Uterus (tissue), 4 donors: ENCODE results near the gene ST6GALNAC3. TPM values are rescaled to one million over a fixed set of nuclear protein-coding genes. Genes with fewer than 3 reads are reported as not detected.

Experiments
- DNase-seq, 2 donors: peaks; one replicate each; pipeline ENCODE4 v3.0.0-alpha.2; 2019 to 2020
- H3K27ac ChIP-seq, 2 donors: fragments of 200-600 bp; sonication (generic); 1 replicate in 1 of 2; 2 replicates in 1 of 2; pipeline ENCODE4 v1.5.1; 2016 to 2018
- H3K27me3 ChIP-seq, 2 donors: fragments of 200-600 bp; sonication (generic); one replicate each; pipeline ENCODE4 v1.5.1; 2018 to 2019; ENCODE audit warnings: control low read depth in 1 of 2
- H3K36me3 ChIP-seq, 2 donors: fragments of 200-600 bp; sonication (generic); one replicate each; pipeline ENCODE4 v1.5.1; 2019; ENCODE audit warnings: control low read depth in 1 of 2
- H3K4me1 ChIP-seq, 2 donors: fragments of 200-600 bp; sonication (generic); one replicate each; pipeline ENCODE4 v1.5.1; 2018 to 2019; ENCODE audit warnings: control low read depth in 1 of 2
- H3K4me3 ChIP-seq, 2 donors: fragments of 200-600 bp; sonication (generic); 1 replicate in 1 of 2; 2 replicates in 1 of 2; pipeline ENCODE4 v1.5.1; 2018 to 2019; ENCODE audit warnings: mild to moderate bottlenecking in 1 of 2
- H3K9me3 ChIP-seq, 2 donors: fragments of 200-600 bp; sonication (generic); one replicate each; pipeline ENCODE4 v1.5.1; 2019; ENCODE audit warnings: control low read depth in 1 of 2
- CTCF ChIP-seq, 4 experiments: fragments of 200-600 bp in 2 of 4; fragments of 450-650 bp in 2 of 4; sonication (generic) in 2 of 4; IDR thresholded peaks; one replicate each; pipeline ENCODE4 v1.5.1; 2016 to 2019; ENCODE audit warnings: antibody characterized with exemption in 4 of 4, mild to moderate bottlenecking in 2 of 4, moderate library complexity in 1 of 4
- POLR2A ChIP-seq, 2 donors: fragments of 450-650 bp; IDR thresholded peaks; one replicate each; pipeline ENCODE4 v1.6.1; 2016; ENCODE audit warnings: antibody characterized with exemption in 2 of 2, mild to moderate bottlenecking in 1 of 2, moderate library complexity in 1 of 2
- intact Hi-C: fragments of 100-400 bp; cut with DNase I; formaldehyde crosslinking; loops from one replicate; pipeline ENCODE4 v1.15.1; 2023; ENCODE audit warnings: low total_unique reads
- total RNA-seq, 4 donors: library from RNA; depleted of rRNA in 3 of 4; stranded (reverse); fragments of >200 nt in 3 of 4; gene quantifications; one replicate each; pipeline versions ENCODE4 v1.1.0 to v1.2.4, GENCODE V29; 2014 to 2023
- donor health status: DM: yes; HTN: yes; CAD: no.

The ST6GALNAC3 gene
- total RNA-seq, 4 donors from 2014 or later = 6.7 to 43.4 (median 21.1) TPM

DNA sequence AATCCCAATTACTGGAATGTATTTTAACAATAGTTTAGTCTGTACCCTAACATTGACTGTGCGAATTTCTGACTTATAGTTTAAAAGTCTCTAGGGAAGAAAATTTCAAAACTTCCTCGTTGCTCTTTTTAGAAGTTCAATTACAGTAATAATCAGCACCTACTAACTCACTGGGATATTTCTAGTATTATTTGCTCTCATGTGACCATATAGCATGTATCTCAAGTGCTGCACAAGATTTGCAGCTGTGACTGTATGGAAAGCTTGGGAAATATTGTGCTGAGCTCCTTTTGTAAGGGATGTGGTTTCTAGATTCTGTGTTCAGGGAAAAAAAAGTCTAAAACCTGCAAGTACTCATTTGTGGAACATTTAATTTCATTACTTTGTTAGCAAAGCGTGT, 153.1 kb downstream of the ST6GALNAC3 start:
- Histone ChIP-seq H3K4me3 (no peak overlapping the region), H3K27ac (no peak overlapping the region), H3K4me1 (no peaks in the 10 kb centered on the region), H3K36me3 (no peaks in the 10 kb centered on the region), H3K9me3 (no peaks in the 10 kb centered on the region), H3K27me3 (no peaks in the 10 kb centered on the region)
- no peak for DNase-seq
- TF ChIP-seq POLR2A (IDR thresholded peaks at IDR 0.05) = no peak
- no peak for TF ChIP-seq CTCF (IDR thresholded peaks at IDR 0.05)
- intact Hi-C loops = no loop called here

DNA sequence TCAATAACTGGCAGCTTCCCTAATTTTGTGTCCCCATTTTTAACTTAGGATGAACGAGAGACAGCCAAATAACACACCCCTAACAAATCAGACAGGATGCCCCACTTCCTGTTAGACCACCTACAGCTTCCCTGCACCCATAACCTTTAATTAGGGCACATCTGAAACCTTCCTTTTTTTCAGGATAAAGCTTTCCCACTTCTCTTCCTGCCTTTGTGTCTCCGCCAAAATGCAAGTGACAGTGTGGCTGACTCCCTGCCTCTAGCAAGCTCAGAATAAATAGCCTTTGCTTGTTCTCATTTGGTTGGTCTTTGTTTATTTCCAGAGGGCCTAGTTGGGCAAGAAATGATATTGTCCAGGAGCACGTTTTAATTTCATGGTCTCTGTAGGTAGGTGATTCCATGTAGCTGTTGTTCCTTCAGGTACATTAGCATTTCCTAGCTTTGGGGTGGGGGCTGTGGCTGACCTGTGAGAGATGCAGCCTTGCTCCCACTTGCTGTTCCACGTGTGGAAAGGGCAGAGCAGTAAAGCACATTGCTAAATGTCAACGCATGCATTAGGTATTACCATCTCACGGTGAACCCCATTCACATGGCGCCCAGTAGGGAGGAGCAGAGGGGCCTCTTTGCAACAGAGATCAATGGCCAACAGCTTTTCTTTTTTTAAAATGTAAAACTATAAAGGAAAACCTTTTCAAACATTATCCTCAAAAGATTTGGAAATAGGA, 154.9 kb downstream of the ST6GALNAC3 start:
- Histone ChIP-seq H3K9me3 (no peaks in the 10 kb centered on the region), H3K27ac (no peak overlapping the region), H3K36me3 (no peaks in the 10 kb centered on the region), H3K4me1 (no peaks in the 10 kb centered on the region), H3K4me3 (no peak overlapping the region), H3K27me3 (no peaks in the 10 kb centered on the region)
- intact Hi-C loops = no loop called here
- DNase-seq = no peak
- TF ChIP-seq CTCF (IDR thresholded peaks at IDR 0.05) (no peak), POLR2A (IDR thresholded peaks at IDR 0.05) (no peak)

- Histone ChIP-seq H3K4me3 (no peak overlapping the region), H3K9me3 (no peaks in the 10 kb centered on the region), H3K27me3 (no peaks in the 10 kb centered on the region), H3K36me3 (no peaks in the 10 kb centered on the region), H3K4me1 (no peaks in the 10 kb centered on the region), H3K27ac (no peak overlapping the region)
- no peak for DNase-seq
- no peak for TF ChIP-seq CTCF (IDR thresholded peaks at IDR 0.05)
- TF ChIP-seq POLR2A (IDR thresholded peaks at IDR 0.05) = no peak
- intact Hi-C loops = no loop called here
Measured at GRCh38 chr1:76230842-76231281, 156.3 kb downstream of the ST6GALNAC3 start.

- H3K27me3 ChIP-seq = no peaks in the 10 kb centered on the region
- no peaks in the 10 kb centered on the region for H3K36me3 ChIP-seq
- H3K4me1 ChIP-seq = no peaks in the 10 kb centered on the region
- H3K4me3 ChIP-seq = no peak overlapping the region
- DNase-seq = no peak
- intact Hi-C loops = no loop called here
- no peak for TF ChIP-seq POLR2A (IDR thresholded peaks at IDR 0.05)
- H3K9me3 ChIP-seq = no peaks in the 10 kb centered on the region
- H3K27ac ChIP-seq = no peak overlapping the region
Measured at GRCh38 chr1:76231320-76231719, 156.8 kb downstream of the ST6GALNAC3 start.

DNA sequence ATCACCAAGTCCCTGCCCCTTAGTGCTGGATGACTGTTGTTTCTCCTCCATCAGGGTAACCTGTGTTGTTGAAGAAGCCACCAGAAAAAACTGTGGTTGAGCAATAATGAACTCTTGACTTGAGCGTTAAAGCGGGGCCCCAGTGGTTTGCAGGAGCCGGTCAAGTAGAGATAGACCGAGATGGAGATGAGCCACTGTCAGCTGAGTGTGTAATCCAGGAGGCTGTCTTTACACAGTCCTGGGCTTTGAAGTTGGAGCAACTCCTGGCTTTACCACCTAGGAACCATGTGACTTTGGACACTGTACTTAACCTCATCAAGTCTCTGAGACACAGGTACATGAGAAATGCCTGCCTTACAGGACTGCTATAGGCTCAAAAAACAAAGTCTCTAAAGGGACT, 158.1 kb downstream of the ST6GALNAC3 start:
- H3K4me3 ChIP-seq = no peak overlapping the region
- intact Hi-C loops = no loop called here
- H3K27me3 ChIP-seq = no peaks in the 10 kb centered on the region
- H3K4me1 ChIP-seq = no peaks in the 10 kb centered on the region
- no peak overlapping the region for H3K27ac ChIP-seq
- H3K9me3 ChIP-seq = no peaks in the 10 kb centered on the region
- DNase-seq = no peak
- H3K36me3 ChIP-seq = no peaks in the 10 kb centered on the region
- TF ChIP-seq POLR2A (IDR thresholded peaks at IDR 0.05) (no peak), CTCF (IDR thresholded peaks at IDR 0.05) (no peak)
